Measurements from ENCODE around the gene KRT2. TPM values are rescaled to one million over a fixed set of nuclear protein-coding genes. Genes with fewer than 3 reads are reported as not detected.

KRT2 gene
- polyA plus RNA-seq, 1 donor, result not detected

DNA sequence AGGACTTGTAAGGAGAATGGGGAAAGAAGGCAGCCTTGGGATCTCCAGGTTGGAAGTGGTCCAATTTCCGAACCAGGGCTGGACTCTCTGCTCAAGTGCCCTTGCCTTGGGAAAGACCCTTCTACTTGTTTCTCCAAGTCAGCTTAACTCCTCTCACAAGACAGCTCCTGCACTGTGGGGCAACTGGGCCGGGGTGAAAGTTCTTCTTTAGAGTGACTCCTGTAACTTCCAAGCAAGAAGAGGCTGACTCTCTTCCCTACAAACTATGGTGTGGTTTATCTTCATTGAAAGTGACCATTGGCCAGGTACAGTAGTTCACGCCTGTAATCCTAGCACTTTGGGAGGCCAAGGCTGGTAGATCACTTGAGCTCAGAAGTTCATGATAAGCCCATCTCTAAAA is 14.5 kb upstream of the KRT2 start:
- DNase-seq (ENCODE audit: low read depth), result no peak

GRCh38 chr12:52663420-52663819 is 11.4 kb upstream of the KRT2 start:
- no peak for DNase-seq (ENCODE audit: low read depth)

DNA sequence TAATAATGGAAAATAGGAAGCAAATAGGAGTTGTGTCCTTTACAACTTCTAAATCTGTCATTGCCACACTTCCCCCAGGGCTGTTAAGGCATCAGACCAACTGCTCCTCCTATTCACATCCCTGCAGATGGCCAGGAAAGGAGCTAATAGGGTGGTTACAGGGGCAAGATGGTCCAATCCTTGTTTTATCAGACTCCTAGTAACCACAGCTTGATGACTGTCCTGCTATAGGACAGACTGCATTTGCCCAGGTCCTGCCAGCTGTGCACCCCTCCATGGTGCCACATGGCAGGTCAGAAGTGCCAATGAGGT is 10.9 kb upstream of the KRT2 start:
- no peak for DNase-seq (ENCODE audit: low read depth)

- DNase-seq (ENCODE audit: low read depth), result no peak
These were observed 10.3 kb upstream of the KRT2 start for GRCh38 chr12:52662093-52662917.

GRCh38 chr12:52661668-52662067 is 9.7 kb upstream of the KRT2 start:
- no peak for DNase-seq (ENCODE audit: low read depth)

DNA sequence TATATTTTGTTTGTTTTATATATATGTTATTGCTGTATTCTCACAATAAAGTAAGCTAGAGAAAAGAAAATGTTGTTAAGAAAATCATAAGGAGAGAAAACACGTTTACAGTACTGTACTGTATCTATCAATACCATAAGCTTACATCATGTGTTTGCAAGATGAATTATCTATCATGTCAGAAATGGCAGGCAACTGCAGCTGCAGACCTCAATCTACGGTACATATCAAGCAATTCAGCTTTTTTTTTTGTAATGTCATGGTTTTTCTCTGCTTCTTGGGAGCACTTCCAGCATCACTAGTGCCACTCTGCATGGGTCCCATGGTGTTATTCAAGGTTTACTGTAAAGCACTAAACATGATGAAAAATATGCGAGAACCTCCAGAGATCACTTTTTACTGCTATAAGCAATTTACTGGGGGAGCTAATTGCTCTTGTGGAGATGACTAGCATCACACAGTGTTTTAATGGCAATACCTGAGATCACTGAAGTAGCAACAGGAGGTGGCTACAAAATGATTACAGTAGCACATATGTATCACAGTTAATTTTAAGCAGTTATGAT is 9.0 kb upstream of the KRT2 start:
- DNase-seq (ENCODE audit: low read depth), result no peak

DNA sequence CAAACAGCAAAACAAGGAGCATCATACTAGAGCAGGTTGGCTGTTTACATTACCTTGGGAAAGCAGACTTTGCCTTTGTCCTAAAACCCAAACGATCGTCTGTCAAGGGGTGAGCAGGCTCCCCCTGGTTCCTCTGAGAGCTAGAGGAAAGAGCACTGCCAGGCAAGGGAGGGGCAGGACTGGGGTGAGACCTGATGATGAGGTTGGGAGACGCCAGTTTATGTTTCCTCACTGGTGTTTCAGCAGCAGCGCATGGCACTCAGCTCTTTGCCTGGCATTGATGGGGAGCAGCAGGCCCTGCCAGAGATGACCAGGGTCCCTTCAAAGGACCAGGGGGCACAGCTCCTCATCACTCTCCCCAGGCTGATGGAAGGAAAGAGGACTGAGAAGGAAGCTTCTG is 7.9 kb upstream of the KRT2 start:
- no peak for DNase-seq (ENCODE audit: low read depth)

GRCh38 chr12:52659395-52659794 is 7.4 kb upstream of the KRT2 start:
- no peak for DNase-seq (ENCODE audit: low read depth)

DNA sequence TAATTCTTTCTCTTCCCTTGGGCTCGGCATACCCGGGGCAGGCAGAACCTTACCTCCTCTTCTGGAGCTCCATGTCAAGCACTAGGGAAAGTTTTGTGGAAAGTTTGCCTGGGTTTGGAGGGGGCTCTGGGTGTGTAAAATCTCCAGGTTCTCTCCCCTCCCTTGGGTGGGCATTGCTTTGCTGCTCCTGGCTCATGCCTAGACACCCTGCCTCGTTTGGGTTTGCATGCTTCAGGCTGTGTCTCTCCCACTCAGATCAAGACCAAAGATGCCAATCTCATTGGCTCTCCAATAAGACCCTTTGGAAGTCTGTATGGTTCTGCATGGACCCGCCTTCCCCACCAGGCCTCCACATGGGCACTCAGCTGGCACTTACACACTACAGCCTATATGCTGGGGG is 6.2 kb upstream of the KRT2 start:
- DNase-seq (ENCODE audit: low read depth), result no peak

DNA sequence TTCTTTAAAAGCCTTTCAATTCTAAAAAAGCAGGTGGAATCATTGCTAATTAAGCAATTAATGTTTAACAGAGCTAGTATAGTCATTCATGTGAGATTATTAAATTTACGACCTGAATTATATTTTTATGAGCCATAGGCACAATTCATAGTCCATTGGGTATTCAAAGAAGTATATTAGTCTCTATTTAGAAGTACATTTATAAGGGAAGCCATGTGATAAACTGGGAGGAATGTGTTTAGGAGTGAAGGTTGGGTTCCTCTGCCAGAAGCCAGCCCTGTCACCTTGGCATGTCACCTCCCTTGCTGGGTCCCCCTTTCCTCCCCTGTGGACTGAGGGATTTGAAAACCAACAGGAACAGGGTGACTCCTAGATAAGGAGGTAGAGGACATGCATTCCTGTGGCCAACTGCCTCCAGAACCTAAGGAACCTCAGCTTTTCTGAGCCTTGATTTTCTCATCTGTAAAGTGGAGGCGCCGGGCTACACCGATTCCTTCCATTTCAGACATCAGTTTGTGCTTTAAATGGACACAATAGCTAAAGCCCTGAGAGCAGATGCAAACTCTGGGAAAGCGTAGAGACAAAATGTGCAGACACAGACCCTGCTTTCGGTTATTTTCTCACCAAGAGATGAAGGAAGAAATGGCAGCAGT is 5.4 kb upstream of the KRT2 start:
- no peak for DNase-seq (ENCODE audit: low read depth)

GRCh38 chr12:52656616-52657015 is 4.6 kb upstream of the KRT2 start:
- DNase-seq (ENCODE audit: low read depth), result no peak

GRCh38 chr12:52655720-52656124 is 3.7 kb upstream of the KRT2 start:
- DNase-seq (ENCODE audit: low read depth), result no peak

- no peak for DNase-seq (ENCODE audit: low read depth)
These were observed 3.2 kb upstream of the KRT2 start for GRCh38 chr12:52655251-52655650.

DNA sequence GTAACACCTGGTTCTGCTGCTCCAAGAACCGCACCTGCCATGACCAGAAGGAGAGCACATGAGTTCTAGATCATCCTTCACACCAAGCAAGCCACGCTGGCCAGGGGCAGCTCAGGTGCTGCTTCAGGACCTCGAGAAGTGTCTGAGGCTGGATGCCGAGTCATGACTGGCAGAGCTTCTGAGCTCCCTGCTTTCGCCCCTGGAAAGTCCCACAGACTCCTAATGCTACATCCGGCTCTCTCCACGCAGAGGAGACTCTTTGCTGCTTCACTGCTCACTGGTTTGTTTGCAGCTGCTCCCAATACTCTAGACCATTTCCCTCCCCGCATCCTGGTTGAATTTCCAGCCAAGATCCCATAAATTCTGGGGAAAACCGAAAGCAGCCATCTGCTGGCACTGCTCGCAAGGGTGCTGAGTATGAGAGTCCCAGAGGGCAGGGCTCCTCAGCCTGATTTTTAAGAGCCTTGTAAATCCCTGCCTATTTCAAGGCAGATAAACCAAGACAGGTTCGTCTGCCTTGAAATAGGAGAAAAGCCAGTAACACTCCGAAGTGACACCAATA is 1.4 kb downstream of the KRT2 start:
- no peak for DNase-seq (ENCODE audit: low read depth)

- no peak for DNase-seq (ENCODE audit: low read depth)
These were observed 2.9 kb downstream of the KRT2 start for GRCh38 chr12:52649066-52649465.

DNA sequence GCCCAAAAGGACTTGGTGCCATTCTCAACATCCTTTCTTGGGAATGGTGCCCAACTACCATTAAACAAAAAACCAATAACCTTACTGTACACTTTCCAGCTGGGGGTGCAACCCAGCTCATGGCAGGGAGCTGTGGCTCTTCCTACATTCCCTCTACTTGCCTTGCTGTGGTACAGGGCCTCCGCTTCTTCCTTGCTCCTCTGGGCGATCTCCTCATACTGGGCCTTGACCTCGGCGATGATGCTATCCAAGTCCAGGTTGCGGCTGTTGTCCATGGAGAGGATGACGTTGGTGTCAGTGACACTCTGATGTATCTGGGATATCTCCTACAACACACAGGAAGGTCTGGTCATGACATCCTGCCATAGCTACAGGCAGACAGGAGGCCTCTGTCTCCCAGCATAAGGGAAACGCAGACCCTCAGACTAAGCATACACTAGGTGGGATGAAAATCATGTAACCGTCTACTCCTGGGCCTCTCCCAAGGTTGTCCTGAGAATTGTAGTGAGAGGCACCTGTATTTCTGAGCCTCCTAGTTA is 3.9 kb downstream of the KRT2 start:
- no peak for DNase-seq (ENCODE audit: low read depth)

DNA sequence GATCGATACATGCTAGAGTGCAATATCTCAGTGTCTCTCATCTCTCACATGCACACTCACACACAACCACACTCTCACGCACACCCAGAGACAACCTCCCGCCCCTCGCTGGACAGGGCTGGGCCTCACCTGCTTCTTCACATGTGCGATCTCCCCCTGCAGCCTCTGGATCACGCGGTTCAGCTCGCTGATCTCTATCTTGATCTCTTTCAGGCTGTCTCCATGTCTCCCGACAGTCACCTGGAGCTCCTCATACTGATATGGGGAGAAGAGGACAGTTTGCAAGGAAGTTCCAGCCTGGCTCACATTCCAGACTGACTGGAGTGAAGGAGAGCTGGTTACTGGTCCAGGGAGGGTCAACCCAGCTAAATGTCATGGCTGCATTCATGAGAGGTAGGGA is 4.4 kb downstream of the KRT2 start:
- DNase-seq (ENCODE audit: low read depth), result no peak

DNA sequence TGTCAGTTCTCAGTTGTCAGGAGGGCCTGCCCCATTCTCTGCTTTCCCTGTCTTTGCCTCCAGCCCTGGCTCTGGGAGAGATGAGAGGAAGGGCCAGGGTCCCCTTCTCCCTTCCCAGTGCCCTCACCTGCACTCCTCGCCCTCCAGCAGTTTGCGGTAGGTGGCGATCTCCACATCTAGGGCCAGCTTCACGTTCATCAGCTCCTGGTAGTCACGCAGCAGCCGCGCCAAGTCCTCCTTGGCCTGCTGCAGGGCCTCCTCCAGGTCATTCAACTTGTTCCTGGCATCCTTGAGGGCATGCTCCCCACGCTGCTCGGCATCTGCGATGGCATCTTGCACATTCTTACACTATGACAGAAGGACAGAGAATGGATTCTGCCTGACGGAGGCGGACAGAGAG is 5.4 kb downstream of the KRT2 start:
- DNase-seq (ENCODE audit: low read depth), result no peak

- no peak for DNase-seq (ENCODE audit: low read depth)
These were observed 6.0 kb downstream of the KRT2 start for GRCh38 chr12:52645982-52646381.

DNA sequence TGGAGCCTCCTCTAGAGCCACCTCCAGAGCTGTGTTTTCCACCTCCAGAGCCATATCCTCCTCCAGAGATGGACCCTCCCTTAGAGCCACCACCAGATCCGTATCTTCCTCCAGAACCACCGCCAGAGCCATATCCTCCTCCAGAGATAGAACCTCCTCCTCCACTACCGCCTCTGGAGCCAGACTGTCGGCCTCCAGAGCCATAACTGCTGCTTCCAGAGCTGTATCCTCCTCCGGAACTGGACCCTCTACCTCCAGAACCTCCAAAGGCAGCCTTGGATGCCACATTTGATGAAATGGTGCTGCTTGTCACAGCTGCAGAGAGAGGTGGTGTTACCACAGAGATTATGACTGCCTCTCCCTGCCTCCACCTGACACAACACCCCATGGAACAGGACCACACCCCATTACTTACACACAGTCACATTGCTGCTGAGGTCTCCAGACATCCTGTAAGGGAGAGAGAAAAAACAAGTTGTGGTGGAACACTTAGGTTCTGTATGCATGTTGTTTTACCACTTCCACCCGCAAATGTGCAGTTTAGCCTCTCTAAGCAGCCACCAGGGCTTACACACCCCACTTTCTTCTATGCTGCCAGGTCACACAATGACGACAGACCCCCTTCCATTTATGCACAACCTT is 6.8 kb downstream of the KRT2 start:
- no peak for DNase-seq (ENCODE audit: low read depth)

GRCh38 chr12:52644078-52644415 is 8.0 kb downstream of the KRT2 start:
- DNase-seq (ENCODE audit: low read depth), result no peak
